GM21619 (cell line): ENCODE data around the gene LAMA2.
"Not testable (repeated sequence)": the region's sequence is repeated elsewhere in the genome, so short reads cannot be mapped to it uniquely, and the experiment has no call there.

ENCODE experiments used
- ATAC-seq: cut with Tn5 transposase; IDR thresholded peaks from one replicate; pipeline ENCODE4 v1.9.1; 2021; ENCODE audit not compliant: unreplicated experiment

LAMA2 gene

GRCh38 chr6:129059650-129060049 is 176.7 kb downstream of the LAMA2 start:
- ATAC-seq: no peak

- no peak for ATAC-seq
Observed at GRCh38 chr6:129069006-129069405, 186.1 kb downstream of the LAMA2 start.

- ATAC-seq: no peak
Observed at GRCh38 chr6:129073051-129073450, 190.1 kb downstream of the LAMA2 start.

GRCh38 chr6:129073691-129074395 is 190.9 kb downstream of the LAMA2 start:
- no peak for ATAC-seq

- ATAC-seq: no peak
Observed at GRCh38 chr6:129084406-129084805, 201.5 kb downstream of the LAMA2 start.

- ATAC-seq: not testable (repeated sequence)
Observed at GRCh38 chr6:129088481-129088880, 205.5 kb downstream of the LAMA2 start.

- ATAC-seq: no peak
Observed at GRCh38 chr6:129089357-129089756, 206.4 kb downstream of the LAMA2 start.

GRCh38 chr6:129094147-129094546 is 211.2 kb downstream of the LAMA2 start:
- no peak for ATAC-seq

GRCh38 chr6:129096651-129097290 is 213.8 kb downstream of the LAMA2 start:
- ATAC-seq: no peak

- no peak for ATAC-seq
Observed at GRCh38 chr6:129098061-129098553, 215.2 kb downstream of the LAMA2 start.

GRCh38 chr6:129099696-129100095 is 216.8 kb downstream of the LAMA2 start:
- no peak for ATAC-seq

GRCh38 chr6:129100164-129100563 is 217.2 kb downstream of the LAMA2 start:
- no peak for ATAC-seq

- no peak for ATAC-seq
Observed at GRCh38 chr6:129102741-129103140, 219.8 kb downstream of the LAMA2 start.

GRCh38 chr6:129104131-129104530 is 221.2 kb downstream of the LAMA2 start:
- no peak for ATAC-seq

- ATAC-seq: no peak
Observed at GRCh38 chr6:129104560-129104959, 221.6 kb downstream of the LAMA2 start.

- no peak for ATAC-seq
Observed at GRCh38 chr6:129105035-129105434, 222.1 kb downstream of the LAMA2 start.

- no peak for ATAC-seq
Observed at GRCh38 chr6:129105793-129106192, 222.9 kb downstream of the LAMA2 start.

- no peak for ATAC-seq
Observed at GRCh38 chr6:129108337-129108736, 225.4 kb downstream of the LAMA2 start.

GRCh38 chr6:129110690-129111343 is 227.9 kb downstream of the LAMA2 start:
- ATAC-seq: no peak

GRCh38 chr6:129111346-129111745 is 228.4 kb downstream of the LAMA2 start:
- ATAC-seq: no peak

GRCh38 chr6:129111853-129112252 is 228.9 kb downstream of the LAMA2 start:
- ATAC-seq: no peak

GRCh38 chr6:129112591-129112990 is 229.7 kb downstream of the LAMA2 start:
- ATAC-seq: no peak
